OCI-LY7 (cell line): ENCODE data around the gene PKN2. TPM values are rescaled to one million over a fixed set of nuclear protein-coding genes. Genes with fewer than 3 reads are reported as not detected.
A peak's percentile ranks its signal among the peaks of the same experiment; 100 is the strongest.
"Not testable (repeated sequence)": the region's sequence is repeated elsewhere in the genome, so short reads cannot be mapped to it uniquely, and the experiment has no call there.

ENCODE experiments used
- BruUV-seq: library from RNA; stranded (reverse); fragments of 400-500 nt; replicated peaks from 2 replicates; lab custom pipeline; 2021; lab: Mats Ljungman, UMichigan
- CTCF ChIA-PET: fragments of 300-600 bp; sonication (Branson Sonifier 250); formaldehyde crosslinking; loops from one replicate; lab custom pipeline; 2022; ENCODE audit warnings: antibody characterized with exemption; ENCODE audit not compliant: unreplicated experiment; lab: Charles Lee
- POLR2A ChIA-PET: fragments of 300-600 bp; sonication (Branson Sonifier 250); formaldehyde crosslinking; loops from one replicate; lab custom pipeline; 2022; ENCODE audit warnings: antibody characterized with exemption; lab: Charles Lee
- DNase-seq: peaks from one replicate; pipeline ENCODE4 v3.0.0-alpha.2; 2015; ENCODE audit warnings: low spot score
- H2AFZ ChIP-seq: fragments of 200-600 bp; sonication (generic), shearing (Covaris generic); 2 replicates; pipeline ENCODE4 v1.6.1; 2014; ENCODE audit warnings: mild to moderate bottlenecking, antibody characterized with exemption, low read length, moderate library complexity
- H3K27ac ChIP-seq: fragments of 200-600 bp; sonication (generic); 2 replicates; pipeline ENCODE4 v1.5.1; 2014; ENCODE audit warnings: mixed run types, low read depth, mild to moderate bottlenecking, moderate library complexity, low read length, inconsistent platforms; ENCODE audit not compliant: poor library complexity, severe bottlenecking
- H3K36me3 ChIP-seq: fragments of 200-600 bp; sonication (generic); 2 replicates; pipeline ENCODE4 v1.6.1; 2014; ENCODE audit warnings: mild to moderate bottlenecking, antibody characterized with exemption, low read length, moderate library complexity, mixed read lengths; ENCODE audit not compliant: insufficient read depth
- H3K4me1 ChIP-seq: fragments of 200-600 bp; sonication (generic); 2 replicates; pipeline ENCODE4 v1.5.1; 2014; ENCODE audit warnings: mild to moderate bottlenecking, low read length; ENCODE audit not compliant: insufficient read depth, poor library complexity, severe bottlenecking
- H3K4me2 ChIP-seq: fragments of 200-600 bp; sonication (generic); 2 replicates; pipeline ENCODE4 v1.6.1; 2014; ENCODE audit warnings: mild to moderate bottlenecking, low read length
- H3K4me3 ChIP-seq: fragments of 200-600 bp; sonication (generic); 2 replicates; pipeline ENCODE4 v1.5.1; 2014; ENCODE audit warnings: mild to moderate bottlenecking, low read depth, low read length; ENCODE audit not compliant: poor library complexity, severe bottlenecking
- H3K79me2 ChIP-seq: fragments of 200-600 bp; sonication (generic); 2 replicates; pipeline ENCODE4 v1.6.1; 2016; ENCODE audit warnings: low read depth, mild to moderate bottlenecking, low read length, moderate library complexity, mixed read lengths; ENCODE audit not compliant: insufficient read depth
- H3K9me2 ChIP-seq: fragments of 200-600 bp; sonication (generic); 2 replicates; pipeline ENCODE4 v1.6.1; 2016; ENCODE audit warnings: mild to moderate bottlenecking, low read length, mixed read lengths; ENCODE audit not compliant: insufficient read depth
- H3K9me3 ChIP-seq: fragments of 200-600 bp; sonication (generic); 2 replicates; pipeline ENCODE4 v1.6.1; 2014; ENCODE audit warnings: mild to moderate bottlenecking, mixed run types, low read length, mixed read lengths
- H4K20me1 ChIP-seq: fragments of 200-600 bp; sonication (generic); 2 replicates; pipeline ENCODE4 v1.6.1; 2014; ENCODE audit warnings: mild to moderate bottlenecking, antibody characterized with exemption, low read length, moderate library complexity, mixed read lengths; ENCODE audit not compliant: insufficient read depth
- CTCF ChIP-seq: fragments of 200-600 bp; sonication (generic); conservative IDR thresholded peaks from 2 replicates; pipeline ENCODE4 v1.5.1; 2014; ENCODE audit warnings: mild to moderate bottlenecking, antibody characterized with exemption, low read length, moderate library complexity, mixed read lengths
- EZH2phosphoT487 ChIP-seq: fragments of 200-600 bp; sonication (generic); IDR thresholded peaks from 2 replicates; pipeline ENCODE4 v1.6.1; 2018; ENCODE audit warnings: low read depth, borderline replicate concordance, mild to moderate bottlenecking, mixed run types, antibody characterized with exemption, low read length, moderate library complexity, mixed read lengths
- intact Hi-C: fragments of 100-400 bp; cut with micrococcal nuclease; formaldehyde crosslinking; loops from one replicate; pipeline ENCODE4 v1.10.0; 2022; ENCODE audit not compliant: unreplicated experiment
- total RNA-seq, 2 experiments: library from RNA; depleted of rRNA in 1 of 2; stranded (reverse); fragments of >200 nt in 1 of 2; shearing (Covaris generic) in 1 of 2; gene quantifications; 2 replicates each; pipeline ENCODE4 v1.2.3, GENCODE V29; 2014 to 2022

Gene PKN2
- total RNA-seq, 2 experiments from 2014 or later: 22.3 to 28.2 TPM

GRCh38 chr1:88700425-88701013 lies 16.4 kb downstream of the PKN2 start:
- peaks cover 96% of the 10 kb centered on the region for H3K79me2 ChIP-seq
- peaks cover 17% of the 10 kb centered on the region; the same call in 1 of the 2 replicates for H3K36me3 ChIP-seq
- no peak overlapping the region for H3K27ac ChIP-seq
- H4K20me1 ChIP-seq: peaks cover 31% of the 10 kb centered on the region
- H3K9me2 ChIP-seq: no peaks in the 10 kb centered on the region
- intact Hi-C loops: no loop called here
- no peak overlapping the region; the same call in 1 of the 2 replicates for H3K4me2 ChIP-seq
- DNase-seq: no peak
- no peak overlapping the region for H2AFZ ChIP-seq
- ChIA-PET CTCF (no interaction called here), POLR2A (interaction anchor here (0.8 to 2.7 kb wide), 3 partner anchors 15 to 44 kb away, joined by 3 to 26 read pairs (median 4); partner anchors contain the start of gene PKN2)
- no TSS peak for BruUV-seq
- H3K9me3 ChIP-seq: no peaks in the 10 kb centered on the region
- TF ChIP-seq EZH2phosphoT487 (no peak), CTCF (no peak)
- no peak overlapping the region for H3K4me3 ChIP-seq
- peaks cover 31% of the 10 kb centered on the region for H3K4me1 ChIP-seq

GRCh38 chr1:88701275-88701674 lies 17.2 kb downstream of the PKN2 start:
- Histone ChIP-seq H3K79me2 (peaks cover 96% of the 10 kb centered on the region), H3K9me3 (no peaks in the 10 kb centered on the region), H3K27ac (no peak overlapping the region), H3K4me2 (peak overlapping the region; percentile 20), H2AFZ (no peak overlapping the region), H3K4me3 (no peak overlapping the region), H4K20me1 (peaks cover 26% of the 10 kb centered on the region), H3K4me1 (peaks cover 31% of the 10 kb centered on the region), H3K36me3 (peaks cover 17% of the 10 kb centered on the region; the same call in 1 of the 2 replicates), H3K9me2 (no peaks in the 10 kb centered on the region)
- intact Hi-C loops: no loop called here
- no TSS peak for BruUV-seq
- CTCF ChIA-PET: no interaction called here
- no peak for TF ChIP-seq CTCF
- no peak for TF ChIP-seq EZH2phosphoT487
- DNase-seq: peak; percentile 20
- POLR2A ChIA-PET: interaction anchor here (0.8 to 2.7 kb wide), 4 partner anchors 11 to 43 kb away, joined by 3 to 26 read pairs (median 4); partner anchors contain the start of gene PKN2

- H3K9me2 ChIP-seq, intact Hi-C loops, CTCF ChIA-PET, H2AFZ ChIP-seq, H3K27ac ChIP-seq, BruUV-seq, DNase-seq, H3K4me3 ChIP-seq, H3K9me3 ChIP-seq: not testable (repeated sequence)
- H4K20me1 ChIP-seq: peaks cover 23% of the 10 kb centered on the region
- peak overlapping the region; percentile 20; the same call in 1 of the 2 replicates for H3K4me2 ChIP-seq
- POLR2A ChIA-PET: interaction anchor here (0.9 to 2.7 kb wide), 4 partner anchors 11 to 47 kb away, joined by 3 to 26 read pairs (median 4); partner anchors contain the start of gene PKN2
- H3K79me2 ChIP-seq: peaks cover 96% of the 10 kb centered on the region
- H3K36me3 ChIP-seq: peaks cover 17% of the 10 kb centered on the region; the same call in 1 of the 2 replicates
- H3K4me1 ChIP-seq: peaks cover 31% of the 10 kb centered on the region
Measured at GRCh38 chr1:88701793-88702192, 17.7 kb downstream of the PKN2 start.
